ENCODE measurements around the gene ATXN7L3.

Gene ATXN7L3

GRCh38 chr17:44197980-44198720, 1.5 kb downstream of the ATXN7L3 start:
- Histone ChIP-seq H3K9ac (ENCODE audit: low read length) (peak overlapping the region; percentile 98), H3K9me3 (ENCODE audit: control insufficient read depth, low read length) (no peaks in the 10 kb centered on the region), H3K4me3 (ENCODE audit: low read length) (peak overlapping the region; percentile 90), H3K27me3 (replicated peaks; ENCODE audit: control insufficient read depth, insufficient read depth, low read length) (no peaks in the 10 kb centered on the region), H3K36me3 (ENCODE audit: control insufficient read depth, insufficient read depth, low read length, severe bottlenecking) (peaks cover 41% of the 10 kb centered on the region), H3K4me1 (ENCODE audit: control insufficient read depth, insufficient read depth, low read length) (peaks cover 35% of the 10 kb centered on the region)
- peak; percentile 68 for DNase-seq (ENCODE audit: low read depth)

- no peak for DNase-seq (ENCODE audit: low read depth)
- Histone ChIP-seq H3K4me1 (ENCODE audit: control insufficient read depth, insufficient read depth, low read length) (peaks cover 37% of the 10 kb centered on the region), H3K4me3 (ENCODE audit: low read length) (peak overlapping the region; percentile 90), H3K9ac (ENCODE audit: low read length) (peak overlapping the region; percentile 98), H3K27me3 (replicated peaks; ENCODE audit: control insufficient read depth, insufficient read depth, low read length) (no peaks in the 10 kb centered on the region), H3K36me3 (ENCODE audit: control insufficient read depth, insufficient read depth, low read length, severe bottlenecking) (peaks cover 48% of the 10 kb centered on the region), H3K9me3 (ENCODE audit: control insufficient read depth, low read length) (no peaks in the 10 kb centered on the region)
These were observed 2.6 kb downstream of the ATXN7L3 start for GRCh38 chr17:44197107-44197506.

GRCh38 chr17:44193326-44194084, 6.2 kb downstream of the ATXN7L3 start:
- Histone ChIP-seq H3K27me3 (replicated peaks; ENCODE audit: control insufficient read depth, insufficient read depth, low read length) (no peaks in the 10 kb centered on the region), H3K36me3 (ENCODE audit: control insufficient read depth, insufficient read depth, low read length, severe bottlenecking) (peaks cover 69% of the 10 kb centered on the region), H3K4me3 (ENCODE audit: low read length) (no peak overlapping the region), H3K4me1 (ENCODE audit: control insufficient read depth, insufficient read depth, low read length) (peaks cover 35% of the 10 kb centered on the region), H3K9ac (ENCODE audit: low read length) (peak overlapping the region; percentile 54), H3K9me3 (ENCODE audit: control insufficient read depth, low read length) (no peaks in the 10 kb centered on the region)
- no peak for DNase-seq (ENCODE audit: low read depth)

- no peak for DNase-seq (ENCODE audit: low read depth)
- Histone ChIP-seq H3K9ac (ENCODE audit: low read length) (peak overlapping the region; percentile 54), H3K4me1 (ENCODE audit: control insufficient read depth, insufficient read depth, low read length) (peaks cover 35% of the 10 kb centered on the region), H3K36me3 (ENCODE audit: control insufficient read depth, insufficient read depth, low read length, severe bottlenecking) (peaks cover 69% of the 10 kb centered on the region), H3K9me3 (ENCODE audit: control insufficient read depth, low read length) (no peaks in the 10 kb centered on the region), H3K4me3 (ENCODE audit: low read length) (no peak overlapping the region), H3K27me3 (replicated peaks; ENCODE audit: control insufficient read depth, insufficient read depth, low read length) (no peaks in the 10 kb centered on the region)
These were observed 6.9 kb downstream of the ATXN7L3 start for GRCh38 chr17:44192750-44193149.

- Histone ChIP-seq H3K36me3 (ENCODE audit: control insufficient read depth, insufficient read depth, low read length, severe bottlenecking) (peaks cover 62% of the 10 kb centered on the region), H3K4me1 (ENCODE audit: control insufficient read depth, insufficient read depth, low read length) (peaks cover 31% of the 10 kb centered on the region), H3K4me3 (ENCODE audit: low read length) (no peak overlapping the region), H3K9me3 (ENCODE audit: control insufficient read depth, low read length) (no peaks in the 10 kb centered on the region), H3K9ac (ENCODE audit: low read length) (peak overlapping the region; percentile 54), H3K27me3 (replicated peaks; ENCODE audit: control insufficient read depth, insufficient read depth, low read length) (no peaks in the 10 kb centered on the region)
- DNase-seq (ENCODE audit: low read depth), result no peak
These were observed 7.7 kb downstream of the ATXN7L3 start for GRCh38 chr17:44191941-44192496.

- no peak overlapping the region for H3K4me3 ChIP-seq (ENCODE audit: low read length)
- H3K36me3 ChIP-seq (ENCODE audit: control insufficient read depth, insufficient read depth, low read length, severe bottlenecking), result peaks cover 58% of the 10 kb centered on the region
- DNase-seq (ENCODE audit: low read depth), result no peak
- no peaks in the 10 kb centered on the region for H3K27me3 ChIP-seq (replicated peaks; ENCODE audit: control insufficient read depth, insufficient read depth, low read length)
- H3K9ac ChIP-seq (ENCODE audit: low read length), result no peak overlapping the region
- no peaks in the 10 kb centered on the region for H3K9me3 ChIP-seq (ENCODE audit: control insufficient read depth, low read length)
- peaks cover 29% of the 10 kb centered on the region for H3K4me1 ChIP-seq (ENCODE audit: control insufficient read depth, insufficient read depth, low read length)
These were observed 8.3 kb downstream of the ATXN7L3 start for GRCh38 chr17:44191369-44191768.

GRCh38 chr17:44190481-44190880, 9.2 kb downstream of the ATXN7L3 start:
- no peak overlapping the region for H3K9ac ChIP-seq (ENCODE audit: low read length)
- no peaks in the 10 kb centered on the region for H3K9me3 ChIP-seq (ENCODE audit: control insufficient read depth, low read length)
- DNase-seq (ENCODE audit: low read depth), result no peak
- H3K4me3 ChIP-seq (ENCODE audit: low read length), result no peak overlapping the region
- peaks cover 32% of the 10 kb centered on the region for H3K4me1 ChIP-seq (ENCODE audit: control insufficient read depth, insufficient read depth, low read length)
- no peaks in the 10 kb centered on the region for H3K27me3 ChIP-seq (replicated peaks; ENCODE audit: control insufficient read depth, insufficient read depth, low read length)
- peaks cover 51% of the 10 kb centered on the region for H3K36me3 ChIP-seq (ENCODE audit: control insufficient read depth, insufficient read depth, low read length, severe bottlenecking)

- Histone ChIP-seq H3K9ac (ENCODE audit: low read length) (peak overlapping the region; percentile 98), H3K4me1 (ENCODE audit: control insufficient read depth, insufficient read depth, low read length) (peaks cover 31% of the 10 kb centered on the region), H3K9me3 (ENCODE audit: control insufficient read depth, low read length) (no peaks in the 10 kb centered on the region), H3K4me3 (ENCODE audit: low read length) (peak overlapping the region; percentile 99), H3K36me3 (ENCODE audit: control insufficient read depth, insufficient read depth, low read length, severe bottlenecking) (peaks cover 34% of the 10 kb centered on the region), H3K27me3 (replicated peaks; ENCODE audit: control insufficient read depth, insufficient read depth, low read length) (no peaks in the 10 kb centered on the region)
- no peak for DNase-seq (ENCODE audit: low read depth)
These were observed 10.9 kb downstream of the ATXN7L3 start for GRCh38 chr17:44188576-44189403.

GRCh38 chr17:44187131-44187899, 12.4 kb downstream of the ATXN7L3 start:
- Histone ChIP-seq H3K9me3 (ENCODE audit: control insufficient read depth, low read length) (no peaks in the 10 kb centered on the region), H3K36me3 (ENCODE audit: control insufficient read depth, insufficient read depth, low read length, severe bottlenecking) (peaks cover 22% of the 10 kb centered on the region), H3K9ac (ENCODE audit: low read length) (peak overlapping the region; percentile 98), H3K4me1 (ENCODE audit: control insufficient read depth, insufficient read depth, low read length) (peaks cover 22% of the 10 kb centered on the region), H3K27me3 (replicated peaks; ENCODE audit: control insufficient read depth, insufficient read depth, low read length) (no peaks in the 10 kb centered on the region), H3K4me3 (ENCODE audit: low read length) (peak overlapping the region; percentile 99)
- peak; percentile 85 for DNase-seq (ENCODE audit: low read depth)

GRCh38 chr17:44186307-44187130, 13.2 kb downstream of the ATXN7L3 start, which contains the start of gene TMUB2:
TSS of gene TMUB2 (plus strand) at chr17:44186972. CDS start at chr17:44187709, 737 bp downstream.
- Histone ChIP-seq H3K4me1 (ENCODE audit: control insufficient read depth, insufficient read depth, low read length) (peaks cover 29% of the 10 kb centered on the region), H3K36me3 (ENCODE audit: control insufficient read depth, insufficient read depth, low read length, severe bottlenecking) (peaks cover 26% of the 10 kb centered on the region), H3K27me3 (replicated peaks; ENCODE audit: control insufficient read depth, insufficient read depth, low read length) (no peaks in the 10 kb centered on the region), H3K9ac (ENCODE audit: low read length) (peak within 1 kb of the TSS; percentile 98), H3K9me3 (ENCODE audit: control insufficient read depth, low read length) (no peaks in the 10 kb centered on the region), H3K4me3 (ENCODE audit: low read length) (peak within 1 kb of the TSS; percentile 99)
- peak; percentile 100 for DNase-seq (ENCODE audit: low read depth)
